ENCODE measurements around the gene KCNAB2.

The KCNAB2 gene

GRCh38 chr1:6030132-6030531 is 15.6 kb upstream of the KCNAB2 start:
- no peak for TF ChIP-seq CTCF (conservative IDR thresholded peaks at IDR 0.05; ENCODE audit: low read depth)
- no peak overlapping the region for H3K27ac ChIP-seq
- ChIA-PET CTCF (interaction anchor here (0.6 kb wide), 1 partner anchor 211 kb away, joined by 4 read pairs; no protein-coding TSS in a partner anchor), POLR2A (ENCODE audit: low non-redundant PET) (no interaction called here)
- DNase-seq (ENCODE audit: low spot score): no peak

- no peak for TF ChIP-seq CTCF (conservative IDR thresholded peaks at IDR 0.05; ENCODE audit: low read depth)
Observed at GRCh38 chr1:6030547-6031261, 15.0 kb upstream of the KCNAB2 start.

GRCh38 chr1:6033124-6033523 is 12.6 kb upstream of the KCNAB2 start:
- ChIA-PET CTCF (interaction anchor here (0.6 kb wide), 1 partner anchor 1266 kb away, joined by 3 read pairs; no protein-coding TSS in a partner anchor), POLR2A (ENCODE audit: low non-redundant PET) (no interaction called here)
- DNase-seq (ENCODE audit: low spot score): no peak
- TF ChIP-seq CTCF (conservative IDR thresholded peaks at IDR 0.05; ENCODE audit: low read depth): no peak
- no peak overlapping the region for H3K27ac ChIP-seq

More at GRCh38 chr1:6030547-6031261, 15.0 kb upstream of the KCNAB2 start:
- ChIA-PET CTCF (no interaction called here), POLR2A (ENCODE audit: low non-redundant PET) (no interaction called here)
- no peak overlapping the region for H3K27ac ChIP-seq
- DNase-seq (ENCODE audit: low spot score): no peak

- H3K27ac ChIP-seq: no peak overlapping the region
- POLR2A ChIA-PET (ENCODE audit: low non-redundant PET): no interaction called here
- CTCF ChIA-PET: interaction anchor here (0.5 to 1.7 kb wide), 5 partner anchors 10 to 1365 kb away, joined by 3 to 7 read pairs (median 4); partner anchors contain the start of gene PLEKHG5
- DNase-seq (ENCODE audit: low spot score): no peak
- TF ChIP-seq CTCF (conservative IDR thresholded peaks at IDR 0.05; ENCODE audit: low read depth): peak; percentile 54
Observed at GRCh38 chr1:6033986-6034749, 11.5 kb upstream of the KCNAB2 start.

- TF ChIP-seq CTCF (conservative IDR thresholded peaks at IDR 0.05; ENCODE audit: low read depth): peak; percentile 6; the same call in 1 of the 2 replicates
- H3K27ac ChIP-seq: no peak overlapping the region
- ChIA-PET POLR2A (ENCODE audit: low non-redundant PET) (no interaction called here), CTCF (interaction anchor here (0.5 to 1.7 kb wide), 5 partner anchors 10 to 1366 kb away, joined by 3 to 7 read pairs (median 4); partner anchors contain the start of gene PLEKHG5)
- no peak for DNase-seq (ENCODE audit: low spot score)
Observed at GRCh38 chr1:6034750-6035096, 11.0 kb upstream of the KCNAB2 start.

- ChIA-PET CTCF (interaction anchor here (0.6 to 1.7 kb wide), 3 partner anchors 11 to 205 kb away, joined by 3 to 7 read pairs (median 4); no protein-coding TSS in a partner anchor), POLR2A (ENCODE audit: low non-redundant PET) (no interaction called here)
Observed at GRCh38 chr1:6035303-6035702, 10.4 kb upstream of the KCNAB2 start.

More at GRCh38 chr1:6035303-6035702, 10.4 kb upstream of the KCNAB2 start:
- TF ChIP-seq CTCF (conservative IDR thresholded peaks at IDR 0.05; ENCODE audit: low read depth): no peak
- H3K27ac ChIP-seq: no peak overlapping the region
- no peak for DNase-seq (ENCODE audit: low spot score)
